ENCODE measurements around the gene DDX52.

DDX52 gene

DNA sequence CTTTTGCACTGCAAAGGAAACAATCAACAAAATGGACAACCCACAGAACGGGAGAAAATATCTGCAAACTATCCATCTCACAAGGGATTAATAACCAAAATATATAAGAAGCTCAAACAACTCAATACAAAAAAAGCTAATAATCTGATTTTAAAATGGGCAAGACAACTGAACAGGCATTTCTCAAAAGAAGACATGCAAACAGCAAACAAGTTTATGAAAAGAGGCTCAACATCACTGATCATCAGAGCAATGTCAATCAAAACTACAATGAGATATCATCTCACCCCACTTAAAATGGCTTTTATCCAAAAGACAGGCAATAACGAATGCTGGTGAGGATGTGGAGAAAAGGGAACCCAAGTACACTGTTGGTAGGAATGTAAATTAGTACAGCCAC lies 68.8 kb downstream of the DDX52 start:
- Histone ChIP-seq H3K4me3 (ENCODE audit: low read depth in 1 of 2, low read length in 1 of 2) (no peak overlapping the region), H3K36me3 (peaks cover 86% of the 10 kb centered on the region)

DNA sequence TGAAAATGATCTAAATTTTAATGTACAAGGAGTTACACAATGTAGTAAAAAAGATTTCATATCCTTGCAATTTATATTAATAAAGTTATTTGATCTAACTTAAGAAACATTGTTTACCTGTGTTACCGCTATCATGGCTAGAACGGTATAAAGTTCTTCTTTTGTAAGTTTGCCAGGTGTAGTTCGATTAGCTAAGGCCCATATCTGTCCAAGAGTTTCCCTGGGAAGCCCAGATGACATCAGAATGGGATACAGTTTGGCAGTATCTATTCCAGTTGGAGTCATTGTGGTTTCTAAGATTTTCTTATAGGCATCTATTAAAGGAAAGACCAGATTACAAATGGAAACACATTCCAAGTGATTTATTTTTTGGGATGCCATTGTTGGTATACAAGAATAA lies 71.6 kb downstream of the DDX52 start:
- TF ChIP-seq, protein P1, sequence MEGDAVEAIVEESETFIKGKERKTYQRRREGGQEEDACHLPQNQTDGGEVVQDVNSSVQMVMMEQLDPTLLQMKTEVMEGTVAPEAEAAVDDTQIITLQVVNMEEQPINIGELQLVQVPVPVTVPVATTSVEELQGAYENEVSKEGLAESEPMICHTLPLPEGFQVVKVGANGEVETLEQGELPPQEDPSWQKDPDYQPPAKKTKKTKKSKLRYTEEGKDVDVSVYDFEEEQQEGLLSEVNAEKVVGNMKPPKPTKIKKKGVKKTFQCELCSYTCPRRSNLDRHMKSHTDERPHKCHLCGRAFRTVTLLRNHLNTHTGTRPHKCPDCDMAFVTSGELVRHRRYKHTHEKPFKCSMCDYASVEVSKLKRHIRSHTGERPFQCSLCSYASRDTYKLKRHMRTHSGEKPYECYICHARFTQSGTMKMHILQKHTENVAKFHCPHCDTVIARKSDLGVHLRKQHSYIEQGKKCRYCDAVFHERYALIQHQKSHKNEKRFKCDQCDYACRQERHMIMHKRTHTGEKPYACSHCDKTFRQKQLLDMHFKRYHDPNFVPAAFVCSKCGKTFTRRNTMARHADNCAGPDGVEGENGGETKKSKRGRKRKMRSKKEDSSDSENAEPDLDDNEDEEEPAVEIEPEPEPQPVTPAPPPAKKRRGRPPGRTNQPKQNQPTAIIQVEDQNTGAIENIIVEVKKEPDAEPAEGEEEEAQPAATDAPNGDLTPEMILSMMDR (IDR thresholded peaks at IDR 0.05): no peak

More for the DNA sequence above, 68.8 kb downstream of the DDX52 start:
- no peak overlapping the region for H3K27ac ChIP-seq
- no peaks in the 10 kb centered on the region for H3K4me1 ChIP-seq (ENCODE audit: control insufficient read depth in 1 of 2, insufficient read depth in 1 of 2, low read depth in 1 of 2, low read length in 1 of 2)
- H3K27me3 ChIP-seq: no peaks in the 10 kb centered on the region
- TF ChIP-seq, protein P1 (IDR thresholded peaks at IDR 0.05): no peak
- no peaks in the 10 kb centered on the region for H3K9me3 ChIP-seq

DNA sequence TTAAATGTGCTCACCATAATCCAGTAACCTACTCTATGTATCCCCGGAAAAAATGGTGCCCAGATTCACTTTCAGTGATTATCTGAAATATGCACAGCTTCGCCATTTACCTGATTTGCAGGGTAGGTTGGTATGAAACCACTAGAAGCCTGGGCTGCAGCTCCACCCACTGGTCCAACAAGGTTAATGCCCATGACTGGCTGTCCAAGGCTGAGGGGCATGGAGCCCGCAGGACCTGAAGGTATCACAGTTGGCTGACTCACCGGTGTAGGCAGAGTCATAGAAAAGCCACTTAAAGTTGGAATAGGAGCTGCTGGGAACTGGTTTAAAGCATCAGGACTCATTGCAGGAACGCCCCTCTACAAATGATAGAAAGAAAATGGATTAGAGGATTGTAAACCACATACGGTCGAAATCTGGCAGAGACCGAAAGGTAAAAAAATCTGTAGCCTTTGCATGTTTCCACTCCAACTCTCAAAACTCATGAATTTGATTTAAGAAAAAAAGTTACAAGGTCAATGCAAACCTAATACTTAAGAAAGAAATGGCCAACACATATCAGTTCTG lies 72.6 kb downstream of the DDX52 start:
- no peaks in the 10 kb centered on the region for H3K9me3 ChIP-seq
- peaks cover 82% of the 10 kb centered on the region for H3K36me3 ChIP-seq
- TF ChIP-seq, protein P1 (IDR thresholded peaks at IDR 0.05): no peak
- H3K27ac ChIP-seq: no peak overlapping the region
- H3K27me3 ChIP-seq: no peaks in the 10 kb centered on the region
- no peak overlapping the region for H3K4me3 ChIP-seq (ENCODE audit: low read depth in 1 of 2, low read length in 1 of 2)
- no peaks in the 10 kb centered on the region for H3K4me1 ChIP-seq (ENCODE audit: control insufficient read depth in 1 of 2, insufficient read depth in 1 of 2, low read depth in 1 of 2, low read length in 1 of 2)

More for the DNA sequence above, 71.6 kb downstream of the DDX52 start:
- Histone ChIP-seq H3K27ac (no peak overlapping the region), H3K4me1 (ENCODE audit: control insufficient read depth in 1 of 2, insufficient read depth in 1 of 2, low read depth in 1 of 2, low read length in 1 of 2) (no peaks in the 10 kb centered on the region), H3K27me3 (no peaks in the 10 kb centered on the region), H3K4me3 (ENCODE audit: low read depth in 1 of 2, low read length in 1 of 2) (no peak overlapping the region), H3K36me3 (peaks cover 86% of the 10 kb centered on the region), H3K9me3 (no peaks in the 10 kb centered on the region)

DNA sequence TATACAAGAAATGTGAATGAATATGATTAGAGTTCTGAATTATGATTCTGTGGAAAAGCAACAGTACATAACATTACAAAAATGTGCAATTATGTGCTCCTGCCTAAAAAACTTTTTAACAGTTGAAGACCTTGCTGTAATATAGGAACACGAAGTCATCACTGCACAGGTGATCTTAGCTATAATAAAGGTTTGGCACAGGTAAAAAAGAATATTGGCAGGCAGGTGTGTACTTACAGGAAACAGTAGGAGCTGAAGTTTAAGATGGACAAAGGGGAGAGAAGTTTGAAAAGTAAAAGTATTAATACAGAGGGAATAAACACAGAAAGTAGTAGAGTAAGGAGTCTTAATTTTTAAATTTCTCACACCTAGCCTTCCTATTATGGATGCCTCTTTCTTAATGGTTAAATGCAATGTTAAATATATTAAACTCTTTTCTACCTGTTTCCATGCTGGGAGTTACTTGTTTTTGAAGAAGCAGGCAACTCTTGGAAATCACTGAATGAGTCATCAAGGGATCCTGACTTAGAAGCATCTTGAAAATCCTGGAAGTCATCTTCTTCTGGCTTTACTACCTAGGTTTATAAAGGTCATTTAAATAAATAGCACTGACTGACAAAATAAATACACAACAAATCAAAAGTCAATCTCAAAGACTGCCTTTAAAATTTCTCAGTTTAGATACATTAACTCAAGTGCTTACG lies 74.7 kb downstream of the DDX52 start:
- TF ChIP-seq, protein P1 (IDR thresholded peaks at IDR 0.05): no peak
- Histone ChIP-seq H3K36me3 (peaks cover 88% of the 10 kb centered on the region), H3K4me3 (ENCODE audit: low read depth in 1 of 2, low read length in 1 of 2) (no peak overlapping the region), H3K27ac (no peak overlapping the region), H3K9me3 (no peaks in the 10 kb centered on the region), H3K27me3 (no peaks in the 10 kb centered on the region), H3K4me1 (ENCODE audit: control insufficient read depth in 1 of 2, insufficient read depth in 1 of 2, low read depth in 1 of 2, low read length in 1 of 2) (no peaks in the 10 kb centered on the region)

DNA sequence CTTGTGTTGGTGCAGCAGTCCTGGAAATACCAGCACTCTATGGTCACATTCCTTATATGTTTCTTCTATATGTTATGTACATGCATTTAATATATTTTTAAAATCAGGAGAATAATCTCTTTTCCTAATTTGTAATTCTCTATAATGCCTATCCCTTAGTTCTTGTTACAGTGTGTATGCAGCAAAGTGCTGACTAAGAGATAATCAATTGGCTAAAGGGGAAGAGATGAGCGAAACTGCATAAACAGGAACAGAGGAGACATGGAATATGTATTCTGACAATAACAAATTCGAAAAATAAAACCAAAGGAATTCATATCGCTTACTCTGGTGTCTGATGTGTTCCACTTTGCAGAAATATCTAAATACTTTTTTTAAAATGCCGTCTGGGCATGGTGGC lies 75.7 kb downstream of the DDX52 start:
- no peaks in the 10 kb centered on the region for H3K27me3 ChIP-seq
- no peak overlapping the region for H3K27ac ChIP-seq
- TF ChIP-seq, protein P1 (IDR thresholded peaks at IDR 0.05): no peak
- no peaks in the 10 kb centered on the region for H3K4me1 ChIP-seq (ENCODE audit: control insufficient read depth in 1 of 2, insufficient read depth in 1 of 2, low read depth in 1 of 2, low read length in 1 of 2)
- no peak overlapping the region for H3K4me3 ChIP-seq (ENCODE audit: low read depth in 1 of 2, low read length in 1 of 2)
- H3K9me3 ChIP-seq: no peaks in the 10 kb centered on the region
- H3K36me3 ChIP-seq: peaks cover 83% of the 10 kb centered on the region

All from neutrophil (primary cell).